PC-9 (cell line): Measurements from ENCODE around the gene SNX19. TPM values are rescaled to one million over a fixed set of nuclear protein-coding genes. Genes with fewer than 3 reads are reported as not detected.

Experiments used
- BruUV-seq: library from RNA; stranded (reverse); fragments of 400-500 nt; replicated peaks from 2 replicates; lab custom pipeline; 2021; lab: Mats Ljungman, UMichigan
- CTCF ChIA-PET: fragments of 300-600 bp; sonication (Branson Sonifier 250); formaldehyde crosslinking; loops from one replicate; lab custom pipeline; 2022; ENCODE audit warnings: antibody characterized with exemption; lab: Charles Lee
- POLR2A ChIA-PET: fragments of 300-600 bp; sonication (Branson Sonifier 250); formaldehyde crosslinking; loops from one replicate; lab custom pipeline; 2022; ENCODE audit warnings: antibody characterized with exemption; ENCODE audit not compliant: unreplicated experiment; lab: Charles Lee
- DNase-seq, 2 experiments: peaks; one replicate each; pipeline versions ENCODE4 v3.0.0 to v3.0.0-alpha.2; 2015 to 2022; ENCODE audit warnings: mixed read lengths in 1 of 2
- H2AFZ ChIP-seq: fragments of 200-600 bp; sonication (generic); 2 replicates; pipeline ENCODE4 v1.8.1; 2017; ENCODE audit warnings: antibody characterized with exemption
- H3F3A ChIP-seq: fragments of 200-600 bp; sonication (generic); 2 replicates; pipeline ENCODE4 v1.8.1; 2017; ENCODE audit warnings: antibody characterized with exemption, mild to moderate bottlenecking, low read depth; ENCODE audit not compliant: insufficient read depth
- H3K27ac ChIP-seq: fragments of 200-600 bp; sonication (generic); 2 replicates; pipeline ENCODE4 v1.6.1; 2016; ENCODE audit warnings: mixed run types
- H3K27me3 ChIP-seq: fragments of 200-600 bp; sonication (generic); 2 replicates; pipeline ENCODE4 v1.6.1; 2016; ENCODE audit warnings: low read depth, mixed run types; ENCODE audit not compliant: insufficient read depth
- H3K36me3 ChIP-seq: fragments of 200-600 bp; sonication (generic); 2 replicates; pipeline ENCODE4 v1.6.1; 2016; ENCODE audit warnings: low read depth, mixed run types
- H3K4me1 ChIP-seq: fragments of 200-600 bp; sonication (generic); replicated peaks from 2 replicates; pipeline ENCODE4 v1.6.1; 2016; ENCODE audit warnings: mixed run types; ENCODE audit not compliant: insufficient read depth
- H3K4me2 ChIP-seq: fragments of 200-600 bp; sonication (generic); 2 replicates; pipeline ENCODE4 v1.6.1; 2017; ENCODE audit warnings: mixed run types
- H3K4me3 ChIP-seq: fragments of 200-600 bp; sonication (generic); 2 replicates; pipeline ENCODE4 v1.6.1; 2016; ENCODE audit warnings: mixed run types
- H3K79me2 ChIP-seq: fragments of 200-600 bp; sonication (generic); 2 replicates; pipeline ENCODE4 v1.6.1; 2017; ENCODE audit warnings: low read depth, mixed run types
- H3K9me2 ChIP-seq: fragments of 200-600 bp; sonication (generic); 2 replicates; pipeline ENCODE4 v1.8.1; 2017; ENCODE audit warnings: mild to moderate bottlenecking; ENCODE audit not compliant: insufficient read depth
- H3K9me3 ChIP-seq: fragments of 200-600 bp; sonication (generic); 2 replicates; pipeline ENCODE4 v1.8.1; 2016; ENCODE audit warnings: low read depth; ENCODE audit not compliant: insufficient read depth
- H4K20me1 ChIP-seq: fragments of 200-600 bp; sonication (generic); 2 replicates; pipeline ENCODE4 v1.8.1; 2017; ENCODE audit not compliant: insufficient read depth
- EZH2 ChIP-seq: fragments of 200-600 bp; sonication (generic); IDR thresholded peaks from 2 replicates; pipeline ENCODE4 v1.8.0; 2017; ENCODE audit warnings: antibody characterized with exemption, low read depth
- intact Hi-C: fragments of 100-400 bp; cut with micrococcal nuclease; formaldehyde crosslinking; loops from one replicate; pipeline ENCODE4 v1.10.0; 2022; ENCODE audit not compliant: unreplicated experiment
- total RNA-seq: library from RNA; stranded (reverse); gene quantifications from 2 replicates; pipeline ENCODE4 v1.2.3, GENCODE V29; 2021
- TF ChIP-seq, protein P1 (sequence below): fragments of 200-600 bp; sonication (generic); conservative IDR thresholded peaks from 2 replicates; pipeline ENCODE4 v1.6.1; 2017; ENCODE audit warnings: mixed run types, antibody characterized with exemption, mild to moderate bottlenecking, moderate library complexity

SNX19 gene
- total RNA-seq, 1 experiment from 2014 or later = 43.5 TPM

DNA sequence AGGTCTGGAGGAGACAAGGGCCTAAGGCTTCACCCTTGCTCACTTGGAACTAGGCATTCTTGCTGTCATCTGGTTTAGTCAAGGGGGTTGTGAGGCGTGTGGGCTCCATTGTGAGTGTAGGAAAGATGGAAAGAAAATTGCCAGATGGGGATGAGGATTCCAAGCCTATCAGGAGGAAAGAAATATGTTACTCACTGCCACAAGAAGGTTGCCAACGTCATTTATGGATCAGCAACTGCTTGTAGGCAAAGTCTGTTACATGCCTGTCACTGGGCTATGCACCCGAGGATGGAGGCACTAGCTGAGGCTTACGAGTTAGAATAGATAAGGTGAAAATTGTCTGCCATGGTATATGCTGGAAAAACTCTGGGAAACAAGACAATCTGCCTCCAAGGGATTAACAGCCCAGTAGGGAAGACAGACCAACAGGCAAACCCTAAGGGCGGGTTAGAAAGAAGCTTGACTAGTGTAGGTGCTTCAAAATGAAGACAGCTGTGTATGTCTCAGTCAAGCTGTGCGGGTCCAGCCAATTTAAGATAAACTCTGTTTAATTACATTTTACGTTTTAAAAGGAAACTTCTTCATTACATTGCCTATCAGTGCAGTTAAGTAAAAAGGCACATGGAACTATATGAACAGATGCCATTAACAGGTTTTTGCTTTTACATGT is 47.4 kb downstream of the SNX19 start:
- Histone ChIP-seq H2AFZ (no peak overlapping the region), H3K4me3 (no peak overlapping the region), H3K9me3 (no peaks in the 10 kb centered on the region), H3K27me3 (no peaks in the 10 kb centered on the region), H3K9me2 (no peaks in the 10 kb centered on the region), H3F3A (no peaks in the 10 kb centered on the region), H3K79me2 (no peaks in the 10 kb centered on the region), H3K4me1 (no peaks in the 10 kb centered on the region), H3K36me3 (no peaks in the 10 kb centered on the region), H3K4me2 (no peak overlapping the region), H3K27ac (no peak overlapping the region), H4K20me1 (no peaks in the 10 kb centered on the region)
- no TSS peak for BruUV-seq
- CTCF ChIA-PET = interaction anchor here (0.6 kb wide), 1 partner anchor 553 kb away, joined by 3 read pairs; no protein-coding TSS in a partner anchor
- TF ChIP-seq, protein P1, sequence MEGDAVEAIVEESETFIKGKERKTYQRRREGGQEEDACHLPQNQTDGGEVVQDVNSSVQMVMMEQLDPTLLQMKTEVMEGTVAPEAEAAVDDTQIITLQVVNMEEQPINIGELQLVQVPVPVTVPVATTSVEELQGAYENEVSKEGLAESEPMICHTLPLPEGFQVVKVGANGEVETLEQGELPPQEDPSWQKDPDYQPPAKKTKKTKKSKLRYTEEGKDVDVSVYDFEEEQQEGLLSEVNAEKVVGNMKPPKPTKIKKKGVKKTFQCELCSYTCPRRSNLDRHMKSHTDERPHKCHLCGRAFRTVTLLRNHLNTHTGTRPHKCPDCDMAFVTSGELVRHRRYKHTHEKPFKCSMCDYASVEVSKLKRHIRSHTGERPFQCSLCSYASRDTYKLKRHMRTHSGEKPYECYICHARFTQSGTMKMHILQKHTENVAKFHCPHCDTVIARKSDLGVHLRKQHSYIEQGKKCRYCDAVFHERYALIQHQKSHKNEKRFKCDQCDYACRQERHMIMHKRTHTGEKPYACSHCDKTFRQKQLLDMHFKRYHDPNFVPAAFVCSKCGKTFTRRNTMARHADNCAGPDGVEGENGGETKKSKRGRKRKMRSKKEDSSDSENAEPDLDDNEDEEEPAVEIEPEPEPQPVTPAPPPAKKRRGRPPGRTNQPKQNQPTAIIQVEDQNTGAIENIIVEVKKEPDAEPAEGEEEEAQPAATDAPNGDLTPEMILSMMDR = no peak
- TF ChIP-seq EZH2 = no peak
- intact Hi-C loops = no loop called here
- POLR2A ChIA-PET = no interaction called here
- DNase-seq = no peak

DNA sequence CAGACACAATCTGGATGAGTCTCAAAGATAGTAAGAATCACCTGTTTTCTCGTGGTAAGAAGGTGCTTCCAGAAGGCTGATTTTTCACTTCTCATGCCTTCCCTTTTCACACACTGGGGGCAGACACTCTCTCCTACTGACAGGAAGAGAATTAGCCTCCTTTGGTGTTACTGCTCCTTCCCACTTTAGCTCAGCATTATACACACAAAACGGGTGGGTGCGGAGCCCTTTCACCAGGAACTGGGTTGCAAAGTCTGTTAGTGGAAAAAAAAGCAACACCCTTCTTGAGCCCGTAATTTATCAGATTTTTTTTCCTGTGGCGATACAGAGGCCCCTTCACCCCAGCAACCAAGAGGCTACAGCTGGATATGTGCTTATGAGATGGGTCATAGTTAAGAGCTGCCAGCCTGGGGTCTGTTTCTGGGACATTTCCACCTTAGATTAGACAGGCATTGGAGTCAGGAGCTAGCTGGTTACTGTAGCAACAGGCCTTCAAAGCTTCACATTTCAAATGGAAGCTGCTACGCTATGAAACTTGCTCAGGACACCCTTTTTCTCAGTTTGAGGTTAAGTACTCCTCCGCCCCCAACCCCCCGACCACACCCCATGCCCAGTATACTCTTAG is 48.1 kb downstream of the SNX19 start:
- H3K27ac ChIP-seq = no peak overlapping the region
- H3K9me2 ChIP-seq = no peaks in the 10 kb centered on the region
- intact Hi-C loops = no loop called here
- H3F3A ChIP-seq = no peaks in the 10 kb centered on the region
- CTCF ChIA-PET = no interaction called here
- no peak overlapping the region for H3K4me2 ChIP-seq
- no TSS peak for BruUV-seq
- H3K36me3 ChIP-seq = no peaks in the 10 kb centered on the region
- no peaks in the 10 kb centered on the region for H4K20me1 ChIP-seq
- no peaks in the 10 kb centered on the region for H3K9me3 ChIP-seq
- POLR2A ChIA-PET = no interaction called here
- no peaks in the 10 kb centered on the region for H3K79me2 ChIP-seq
- H3K4me3 ChIP-seq = no peak overlapping the region
- no peak for DNase-seq
- no peaks in the 10 kb centered on the region for H3K4me1 ChIP-seq
- H3K27me3 ChIP-seq = no peaks in the 10 kb centered on the region
- no peak overlapping the region for H2AFZ ChIP-seq
- no peak for TF ChIP-seq EZH2
- TF ChIP-seq, protein P1 = no peak

DNA sequence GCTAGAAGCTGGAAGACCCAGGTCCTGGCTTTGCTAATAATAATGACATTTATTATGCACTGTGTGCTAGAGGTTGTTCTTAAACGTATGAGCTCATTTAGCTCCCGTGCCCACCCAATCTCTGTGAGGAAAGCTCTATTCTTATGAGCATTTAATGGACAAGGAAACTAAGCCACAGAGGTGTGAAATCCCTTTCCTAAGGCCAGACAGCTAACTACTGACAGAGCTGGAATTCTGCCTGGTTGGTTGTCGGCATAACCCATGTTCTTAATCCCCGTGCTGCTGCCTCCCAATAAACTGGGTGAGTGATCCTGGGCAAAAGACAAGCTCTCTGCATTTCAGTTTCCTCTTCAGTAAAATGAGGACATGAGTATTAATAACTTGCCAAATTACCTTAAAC is 49.4 kb downstream of the SNX19 start:
- Histone ChIP-seq H3K36me3 (no peaks in the 10 kb centered on the region), H3K79me2 (no peaks in the 10 kb centered on the region), H3K4me1 (no peaks in the 10 kb centered on the region), H3K27me3 (no peaks in the 10 kb centered on the region), H3K4me3 (no peak overlapping the region), H3K27ac (no peak overlapping the region), H3K9me2 (no peaks in the 10 kb centered on the region), H2AFZ (no peak overlapping the region), H3K9me3 (no peaks in the 10 kb centered on the region), H3F3A (no peaks in the 10 kb centered on the region), H3K4me2 (no peak overlapping the region), H4K20me1 (no peaks in the 10 kb centered on the region)
- CTCF ChIA-PET = no interaction called here
- DNase-seq = no peak
- POLR2A ChIA-PET = no interaction called here
- TF ChIP-seq, protein P1 = no peak
- no peak for TF ChIP-seq EZH2
- intact Hi-C loops = no loop called here
- BruUV-seq = no TSS peak
